Cardiac fibroblast (primary cell): Measurements from ENCODE around the gene ADARB2.
"Not testable (repeated sequence)": the region's sequence is repeated elsewhere in the genome, so short reads cannot be mapped to it uniquely, and the experiment has no call there.

Experiments used
- DNase-seq, 2 donors: peaks; one replicate each; pipeline versions ENCODE4 v3.0.0 to v3.0.0-alpha.2; 2010; ENCODE audit warnings: low read depth in 2 of 2
- H3K4me3 ChIP-seq, 2 donors: replicated peaks in 1 of 2; 1 replicate in 1 of 2; 2 replicates in 1 of 2; pipeline ENCODE4 v1.5.1; 2011; ENCODE audit warnings: low read depth in 2 of 2, low read length in 2 of 2, mild to moderate bottlenecking in 2 of 2, moderate library complexity in 1 of 2
- TF ChIP-seq, protein P1 (sequence below): IDR thresholded peaks from one replicate; pipeline ENCODE4 v1.5.1; 2011; ENCODE audit warnings: low read depth, mild to moderate bottlenecking, low read length, inconsistent platforms

The ADARB2 gene

DNA sequence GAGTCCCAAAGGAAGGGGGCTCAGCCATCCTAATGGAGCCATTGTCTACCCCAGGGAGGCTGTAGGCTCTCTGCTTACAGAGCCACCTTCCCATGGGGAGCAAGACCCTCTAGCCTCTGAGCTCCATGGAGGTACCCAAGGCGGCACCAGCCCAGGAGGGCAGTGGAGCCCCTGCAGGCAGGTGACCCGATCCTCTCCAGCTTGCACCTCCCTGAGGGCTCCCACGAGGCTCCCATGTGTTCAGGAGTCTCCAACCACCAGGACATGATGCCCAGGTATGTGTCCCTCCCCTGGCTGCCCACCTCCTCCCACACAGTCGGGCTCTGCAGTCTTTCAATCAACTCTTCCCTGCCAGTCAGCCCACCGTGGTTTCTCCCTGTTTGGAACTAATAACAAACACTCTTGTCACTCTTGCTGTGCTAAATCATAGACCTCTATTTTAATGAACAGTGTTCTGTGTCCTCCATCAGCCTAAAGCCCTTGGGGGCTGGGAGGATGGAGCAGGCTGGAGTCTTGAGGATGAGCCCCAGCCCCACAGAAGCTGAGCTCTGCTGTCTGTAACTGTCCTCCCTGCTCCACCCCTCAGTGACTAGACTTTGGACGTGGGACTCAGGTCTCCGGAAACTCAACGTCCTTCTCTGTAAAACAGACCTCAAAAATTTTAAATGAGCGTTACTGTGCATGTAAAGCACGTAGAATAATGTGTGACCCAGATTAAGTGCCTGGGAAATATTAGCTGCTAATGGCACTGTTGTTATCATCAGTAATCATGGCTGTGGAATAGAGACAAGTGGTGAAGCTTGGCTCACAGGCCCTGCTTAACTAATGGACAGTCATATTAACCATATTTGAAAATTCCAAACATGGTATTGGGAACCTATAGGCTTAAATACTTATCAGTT lies 382.3 kb downstream of the ADARB2 start:
- TF ChIP-seq, protein P1, sequence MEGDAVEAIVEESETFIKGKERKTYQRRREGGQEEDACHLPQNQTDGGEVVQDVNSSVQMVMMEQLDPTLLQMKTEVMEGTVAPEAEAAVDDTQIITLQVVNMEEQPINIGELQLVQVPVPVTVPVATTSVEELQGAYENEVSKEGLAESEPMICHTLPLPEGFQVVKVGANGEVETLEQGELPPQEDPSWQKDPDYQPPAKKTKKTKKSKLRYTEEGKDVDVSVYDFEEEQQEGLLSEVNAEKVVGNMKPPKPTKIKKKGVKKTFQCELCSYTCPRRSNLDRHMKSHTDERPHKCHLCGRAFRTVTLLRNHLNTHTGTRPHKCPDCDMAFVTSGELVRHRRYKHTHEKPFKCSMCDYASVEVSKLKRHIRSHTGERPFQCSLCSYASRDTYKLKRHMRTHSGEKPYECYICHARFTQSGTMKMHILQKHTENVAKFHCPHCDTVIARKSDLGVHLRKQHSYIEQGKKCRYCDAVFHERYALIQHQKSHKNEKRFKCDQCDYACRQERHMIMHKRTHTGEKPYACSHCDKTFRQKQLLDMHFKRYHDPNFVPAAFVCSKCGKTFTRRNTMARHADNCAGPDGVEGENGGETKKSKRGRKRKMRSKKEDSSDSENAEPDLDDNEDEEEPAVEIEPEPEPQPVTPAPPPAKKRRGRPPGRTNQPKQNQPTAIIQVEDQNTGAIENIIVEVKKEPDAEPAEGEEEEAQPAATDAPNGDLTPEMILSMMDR = no peak
- DNase-seq = no peak
- no peak overlapping the region for H3K4me3 ChIP-seq

DNA sequence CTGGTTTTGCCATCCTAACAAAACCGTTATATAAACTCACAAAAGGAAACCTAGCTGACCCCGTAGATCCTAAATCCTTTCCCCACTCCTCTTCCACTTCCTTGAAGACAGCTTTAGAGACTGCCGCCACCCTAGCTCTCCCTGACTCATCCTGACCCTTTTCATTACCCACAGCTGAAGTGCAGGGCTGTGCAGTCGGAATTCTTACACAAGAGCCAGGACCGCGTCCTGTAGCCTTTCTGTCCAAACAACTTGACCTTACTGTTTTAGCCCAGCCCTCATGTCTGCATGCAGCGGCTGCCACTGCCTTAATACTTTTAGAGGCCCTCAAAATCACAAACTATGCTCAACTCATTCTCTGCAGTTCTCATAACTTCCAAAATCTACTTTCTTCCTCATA lies 385.0 kb downstream of the ADARB2 start:
- not testable (repeated sequence) for DNase-seq, H3K4me3 ChIP-seq

DNA sequence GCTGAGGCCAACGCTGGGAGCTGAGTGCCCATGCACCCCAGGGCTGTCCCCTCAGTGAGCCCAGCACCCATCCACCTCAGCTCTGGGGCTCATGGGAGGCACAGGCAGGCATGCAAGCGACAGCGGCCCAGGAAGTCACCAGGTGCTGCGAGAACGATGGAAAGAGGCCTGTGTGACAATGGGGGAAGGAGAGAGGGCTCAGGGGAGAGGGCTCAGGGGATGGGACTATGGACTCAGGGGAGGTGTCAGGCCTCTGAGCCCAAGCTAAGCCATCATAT lies 388.6 kb downstream of the ADARB2 start:
- DNase-seq = no peak
- no peak overlapping the region for H3K4me3 ChIP-seq
- TF ChIP-seq, protein P1 = no peak

DNA sequence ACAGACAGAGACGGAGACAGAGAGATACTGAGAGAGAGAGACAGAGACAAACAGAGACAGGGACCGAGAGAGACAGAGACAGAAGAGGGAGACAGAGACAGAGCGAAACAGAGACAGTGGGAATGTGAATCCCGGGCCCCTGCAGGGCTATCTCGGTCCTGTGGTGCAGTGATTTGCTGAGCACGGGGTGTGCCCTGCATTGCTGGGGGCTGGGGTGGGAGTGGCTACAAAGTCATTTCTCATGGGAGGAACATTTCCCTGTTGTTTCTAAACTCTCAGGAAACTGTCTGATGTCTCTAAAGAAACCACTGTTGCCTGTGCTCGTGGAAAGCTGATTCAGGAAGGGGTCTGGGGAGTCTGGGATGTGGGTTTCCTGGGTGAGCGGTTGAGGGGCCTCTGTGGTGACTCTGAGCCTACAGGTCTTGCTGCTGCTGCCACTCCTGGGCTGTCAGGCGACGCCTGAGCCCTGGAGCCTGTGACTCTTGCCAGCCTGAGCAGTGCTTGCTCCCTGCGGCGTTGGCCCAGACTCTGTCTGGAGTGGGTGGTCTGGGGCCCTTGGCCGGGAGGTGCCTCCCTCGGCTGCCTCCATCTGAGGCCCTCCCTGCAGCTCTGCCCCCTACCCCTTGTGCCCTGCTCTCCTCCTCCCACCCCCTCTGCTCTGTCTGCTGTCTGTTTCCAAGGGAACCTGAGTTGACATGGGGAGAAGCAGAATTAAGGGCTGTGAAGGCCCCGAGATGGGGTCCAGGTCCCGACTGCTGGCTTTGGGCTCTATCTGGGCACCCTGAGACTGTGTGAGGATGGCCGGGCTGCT lies 389.2 kb downstream of the ADARB2 start:
- DNase-seq = no peak
- TF ChIP-seq, protein P1 = no peak
- no peak overlapping the region for H3K4me3 ChIP-seq

DNA sequence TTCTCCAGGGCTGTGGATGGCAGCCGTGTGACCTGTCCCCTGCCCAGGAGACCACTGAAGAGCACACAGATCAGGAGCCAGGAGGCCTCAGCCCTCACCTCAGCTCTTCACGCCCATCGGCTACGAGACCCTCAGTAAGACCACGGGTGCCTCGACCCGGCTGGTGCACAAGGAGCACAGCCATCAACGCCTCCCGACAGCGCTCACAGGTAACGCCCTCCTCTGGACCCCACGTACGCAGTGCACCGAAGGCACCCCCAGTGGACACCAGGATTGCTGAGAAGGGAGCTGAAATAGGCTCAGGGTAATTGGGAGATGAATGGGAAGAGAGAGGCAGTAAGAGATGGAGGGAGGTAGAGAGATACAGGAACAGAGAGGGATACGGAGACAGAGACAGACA lies 389.8 kb downstream of the ADARB2 start:
- TF ChIP-seq, protein P1 = no peak

DNA sequence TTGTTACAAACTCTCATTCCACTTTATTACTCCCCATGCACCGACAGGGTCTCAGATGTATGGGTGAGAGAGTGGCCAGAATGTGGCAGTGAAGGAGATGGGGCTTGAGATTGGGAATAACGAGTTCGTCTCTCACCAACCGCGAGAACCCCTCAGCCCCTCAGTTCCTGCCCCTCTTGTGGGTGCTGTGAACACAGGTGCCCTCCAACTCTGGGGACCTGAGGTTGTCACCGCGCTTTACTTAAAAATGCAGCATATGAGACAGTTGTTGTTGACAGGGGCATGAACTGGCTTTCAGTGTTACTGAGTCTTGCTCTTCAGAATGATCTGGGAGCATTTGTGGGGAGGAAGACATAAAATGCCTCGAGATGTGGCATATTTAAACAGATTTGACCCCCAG lies 391.1 kb downstream of the ADARB2 start:
- TF ChIP-seq, protein P1 = no peak
- H3K4me3 ChIP-seq = no peak overlapping the region
- no peak for DNase-seq

More for the DNA sequence above, 389.8 kb downstream of the ADARB2 start:
- no peak overlapping the region for H3K4me3 ChIP-seq
- no peak for DNase-seq

DNA sequence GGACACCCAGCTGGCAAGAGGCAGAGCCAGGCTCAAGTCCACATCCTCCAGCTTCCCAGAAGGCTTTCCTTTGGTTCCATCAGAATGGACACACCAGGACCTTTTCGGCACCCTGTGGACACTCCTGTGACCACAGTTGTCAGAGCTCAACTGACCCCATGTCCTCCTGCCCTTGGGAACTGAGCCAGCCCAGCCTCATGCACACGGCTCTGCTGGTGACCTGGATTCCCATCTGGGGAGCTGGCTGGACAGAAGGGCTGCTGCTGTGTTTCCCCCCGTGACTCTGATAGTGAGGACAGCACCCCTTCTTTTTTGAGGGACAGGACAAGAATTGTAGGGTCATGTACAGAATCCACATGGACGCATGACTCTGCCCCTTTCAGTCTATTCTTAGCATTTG lies 392.0 kb downstream of the ADARB2 start:
- TF ChIP-seq, protein P1 = no peak
- H3K4me3 ChIP-seq = no peak overlapping the region
- no peak for DNase-seq
